Neural cell (in vitro differentiated cells): ENCODE data around the gene P4HA3.

Experiments
- EP300 ChIP-seq: fragments of 450-650 bp; conservative IDR thresholded peaks from 2 replicates; pipeline ENCODE4 v1.6.1; 2014; ENCODE audit warnings: antibody characterized with exemption, mild to moderate bottlenecking, moderate library complexity; ENCODE audit not compliant: poor library complexity, severe bottlenecking
- EZH2 ChIP-seq: fragments of 200-600, 300-800 bp; shearing (Covaris generic), sonication (generic); IDR thresholded peaks from 2 replicates; pipeline ENCODE4 v1.6.1; 2014; ENCODE audit warnings: antibody characterized with exemption, low read length, borderline replicate concordance, mild to moderate bottlenecking; ENCODE audit not compliant: insufficient read depth, poor library complexity, severe bottlenecking
- MXI1 ChIP-seq: fragments of 450-650 bp; conservative IDR thresholded peaks from 2 replicates; pipeline ENCODE4 v1.6.1; 2014; ENCODE audit warnings: antibody characterized with exemption, mild to moderate bottlenecking; ENCODE audit not compliant: poor library complexity, severe bottlenecking
- POLR2AphosphoS5 ChIP-seq: IDR thresholded peaks from 2 replicates; pipeline ENCODE4 v1.6.1; 2012
- RAD21 ChIP-seq: fragments of 450-650 bp; conservative IDR thresholded peaks from 2 replicates; pipeline ENCODE4 v1.6.1; 2014; ENCODE audit warnings: antibody characterized with exemption, mild to moderate bottlenecking, moderate library complexity
- SMC3 ChIP-seq: fragments of 450-650 bp; conservative IDR thresholded peaks from 2 replicates; pipeline ENCODE4 v1.6.1; 2014; ENCODE audit warnings: antibody characterized with exemption, mild to moderate bottlenecking, moderate library complexity; ENCODE audit not compliant: poor library complexity
- TAF1 ChIP-seq: IDR thresholded peaks from 2 replicates; pipeline ENCODE4 v1.6.1; 2012; ENCODE audit warnings: low read depth
- TF ChIP-seq, protein P1 (sequence below): fragments of 450-650 bp; IDR thresholded peaks from 2 replicates; pipeline ENCODE4 v1.5.1; 2014; ENCODE audit warnings: antibody characterized with exemption, mild to moderate bottlenecking, moderate library complexity; ENCODE audit not compliant: poor library complexity, severe bottlenecking
- TF ChIP-seq, protein P2 (sequence below): IDR thresholded peaks from 2 replicates; pipeline ENCODE4 v1.6.1; 2012; ENCODE audit warnings: borderline replicate concordance

DNA sequence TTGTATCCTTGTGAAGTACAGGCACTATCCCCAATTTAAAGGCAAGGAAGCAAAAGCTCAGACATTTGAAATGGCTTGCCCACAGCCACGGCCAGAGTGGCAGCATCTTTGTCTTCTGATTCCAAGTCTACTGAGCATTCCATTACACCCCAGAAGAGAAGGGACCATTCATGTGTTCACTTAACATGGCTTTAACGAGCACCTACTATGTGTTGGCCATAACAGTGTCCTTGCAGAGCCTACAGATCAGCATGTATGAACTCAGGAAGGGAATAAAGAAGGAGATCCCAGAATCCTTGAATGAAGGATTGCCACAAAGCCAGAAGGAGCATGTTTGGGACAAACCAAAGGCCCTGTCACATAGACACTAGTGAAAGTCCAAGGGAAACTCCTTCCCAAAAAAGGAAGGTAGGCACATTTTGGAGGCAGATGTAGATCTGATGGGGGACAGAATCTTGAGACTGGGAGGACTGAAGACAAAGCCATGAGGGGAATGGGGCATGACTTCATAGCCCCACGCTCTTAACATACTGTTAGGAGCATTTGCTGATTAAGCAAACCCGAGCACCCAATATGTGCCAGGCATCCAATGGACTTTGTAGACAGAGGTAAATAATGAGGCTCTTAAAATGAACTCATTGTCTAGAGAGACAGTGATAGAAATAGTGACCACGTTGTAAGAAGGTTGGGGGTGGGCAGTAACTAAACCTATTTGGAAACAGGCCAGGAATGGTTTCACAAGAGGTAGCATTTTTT lies 54.9 kb downstream of the P4HA3 start:
- TF ChIP-seq RAD21 (no peak), SMC3 (no peak), POLR2AphosphoS5 (no peak), EZH2 (no peak), EP300 (no peak), TAF1 (no peak), MXI1 (no peak)
- TF ChIP-seq, protein P1, sequence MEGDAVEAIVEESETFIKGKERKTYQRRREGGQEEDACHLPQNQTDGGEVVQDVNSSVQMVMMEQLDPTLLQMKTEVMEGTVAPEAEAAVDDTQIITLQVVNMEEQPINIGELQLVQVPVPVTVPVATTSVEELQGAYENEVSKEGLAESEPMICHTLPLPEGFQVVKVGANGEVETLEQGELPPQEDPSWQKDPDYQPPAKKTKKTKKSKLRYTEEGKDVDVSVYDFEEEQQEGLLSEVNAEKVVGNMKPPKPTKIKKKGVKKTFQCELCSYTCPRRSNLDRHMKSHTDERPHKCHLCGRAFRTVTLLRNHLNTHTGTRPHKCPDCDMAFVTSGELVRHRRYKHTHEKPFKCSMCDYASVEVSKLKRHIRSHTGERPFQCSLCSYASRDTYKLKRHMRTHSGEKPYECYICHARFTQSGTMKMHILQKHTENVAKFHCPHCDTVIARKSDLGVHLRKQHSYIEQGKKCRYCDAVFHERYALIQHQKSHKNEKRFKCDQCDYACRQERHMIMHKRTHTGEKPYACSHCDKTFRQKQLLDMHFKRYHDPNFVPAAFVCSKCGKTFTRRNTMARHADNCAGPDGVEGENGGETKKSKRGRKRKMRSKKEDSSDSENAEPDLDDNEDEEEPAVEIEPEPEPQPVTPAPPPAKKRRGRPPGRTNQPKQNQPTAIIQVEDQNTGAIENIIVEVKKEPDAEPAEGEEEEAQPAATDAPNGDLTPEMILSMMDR: no peak
- TF ChIP-seq, protein P2, sequence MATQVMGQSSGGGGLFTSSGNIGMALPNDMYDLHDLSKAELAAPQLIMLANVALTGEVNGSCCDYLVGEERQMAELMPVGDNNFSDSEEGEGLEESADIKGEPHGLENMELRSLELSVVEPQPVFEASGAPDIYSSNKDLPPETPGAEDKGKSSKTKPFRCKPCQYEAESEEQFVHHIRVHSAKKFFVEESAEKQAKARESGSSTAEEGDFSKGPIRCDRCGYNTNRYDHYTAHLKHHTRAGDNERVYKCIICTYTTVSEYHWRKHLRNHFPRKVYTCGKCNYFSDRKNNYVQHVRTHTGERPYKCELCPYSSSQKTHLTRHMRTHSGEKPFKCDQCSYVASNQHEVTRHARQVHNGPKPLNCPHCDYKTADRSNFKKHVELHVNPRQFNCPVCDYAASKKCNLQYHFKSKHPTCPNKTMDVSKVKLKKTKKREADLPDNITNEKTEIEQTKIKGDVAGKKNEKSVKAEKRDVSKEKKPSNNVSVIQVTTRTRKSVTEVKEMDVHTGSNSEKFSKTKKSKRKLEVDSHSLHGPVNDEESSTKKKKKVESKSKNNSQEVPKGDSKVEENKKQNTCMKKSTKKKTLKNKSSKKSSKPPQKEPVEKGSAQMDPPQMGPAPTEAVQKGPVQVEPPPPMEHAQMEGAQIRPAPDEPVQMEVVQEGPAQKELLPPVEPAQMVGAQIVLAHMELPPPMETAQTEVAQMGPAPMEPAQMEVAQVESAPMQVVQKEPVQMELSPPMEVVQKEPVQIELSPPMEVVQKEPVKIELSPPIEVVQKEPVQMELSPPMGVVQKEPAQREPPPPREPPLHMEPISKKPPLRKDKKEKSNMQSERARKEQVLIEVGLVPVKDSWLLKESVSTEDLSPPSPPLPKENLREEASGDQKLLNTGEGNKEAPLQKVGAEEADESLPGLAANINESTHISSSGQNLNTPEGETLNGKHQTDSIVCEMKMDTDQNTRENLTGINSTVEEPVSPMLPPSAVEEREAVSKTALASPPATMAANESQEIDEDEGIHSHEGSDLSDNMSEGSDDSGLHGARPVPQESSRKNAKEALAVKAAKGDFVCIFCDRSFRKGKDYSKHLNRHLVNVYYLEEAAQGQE: no peak
